ENCODE measurements around the gene KIAA0586. TPM values are rescaled to one million over a fixed set of nuclear protein-coding genes. Genes with fewer than 3 reads are reported as not detected.

The KIAA0586 gene
- total and polyA plus RNA-seq, 2 of the 13 experiments (the other 11 are each of a cell fraction or from before 2014, with no cell fraction given), result 12.6 to 25.2 TPM

- H3K79me2 ChIP-seq (ENCODE audit: insufficient read depth, low read length), result no peaks in the 10 kb centered on the region
- H3K4me3 ChIP-seq (replicated peaks in 1 of 3; ENCODE audit: insufficient read depth in 1 of 3, low read depth in 2 of 3, low read length in 3 of 3), result no peak overlapping the region
- intact Hi-C loops (cut with micrococcal nuclease; ENCODE audit: unreplicated experiment), result no loop called here
- no peak overlapping the region for H2AFZ ChIP-seq (ENCODE audit: low read length)
- H3K27ac ChIP-seq (ENCODE audit: extremely low read length, insufficient read depth, low read length), result no peak overlapping the region
- no peak overlapping the region for H3K4me2 ChIP-seq (ENCODE audit: low read depth, low read length)
- no peaks in the 10 kb centered on the region for H3K9me3 ChIP-seq (ENCODE audit: low read length)
- ChIA-PET POLR2A (no interaction called here), CTCF (ENCODE audit: low intra/inter-chr PET ratio, low total read pairs) (no interaction called here)
- TF ChIP-seq ARNT2 (CRISPR knock-in tag; IDR thresholded peaks at IDR 0.05; ENCODE audit: low read depth) (no peak), ZNF230 (CRISPR knock-in tag; IDR thresholded peaks at IDR 0.05) (no peak)
- no peak for FAIRE-seq
- ATAC-seq, result no peak
- peaks cover 3 to 19% of the 10 kb centered on the region in 2 experiments; a peak in 2 of 5 replicates for H3K36me3 ChIP-seq (replicated peaks in 1 of 2; ENCODE audit: control insufficient read depth in 1 of 2, insufficient read depth in 2 of 2, low read length in 2 of 2)
- H3K27me3 ChIP-seq (ENCODE audit: control insufficient read depth in 1 of 2, insufficient read depth in 2 of 2, low read length in 2 of 2), result no peaks in the 10 kb centered on the region
- WGBS (ENCODE audit: low lambda C conversion rate), result 86% methylated on average over 9 of the region's 9 CpGs
- H3K4me1 ChIP-seq (ENCODE audit: insufficient read depth, low read length), result no peaks in the 10 kb centered on the region
- BruUV-seq (replicated peaks), result no TSS peak
- no peaks in the 10 kb centered on the region for H4K20me1 ChIP-seq (ENCODE audit: insufficient read depth, low read length)
- in situ Hi-C loops (cut with HindIII; ENCODE audit: extremely low pct_ligation_motif_present, low pct_unique_long_range_greater_than_20kb), result no loop called here
- DNase-seq (ENCODE audit: low spot score), result no peak
- H3K9ac ChIP-seq (ENCODE audit: insufficient read depth, low read depth, low read length), result no peak overlapping the region
Measured at GRCh38 chr14:58455593-58456265, 28.2 kb downstream of the KIAA0586 start.

GRCh38 chr14:58460772-58461171, 33.3 kb downstream of the KIAA0586 start:
- DNase-seq (ENCODE audit: low spot score) (no peak), FAIRE-seq (no peak)
- no peak for TF ChIP-seq MYC (CRISPR knock-in tag; IDR thresholded peaks at IDR 0.05; ENCODE audit: borderline replicate concordance)
- TF ChIP-seq ZNF510 (CRISPR knock-in tag; IDR thresholded peaks at IDR 0.05; ENCODE audit: low read depth), result no peak
- TF ChIP-seq ZNF558 (CRISPR knock-in tag; IDR thresholded peaks at IDR 0.05; ENCODE audit: borderline replicate concordance), result no peak
- no peak for TF ChIP-seq NRL (CRISPR knock-in tag; IDR thresholded peaks at IDR 0.05; ENCODE audit: borderline replicate concordance)
- TF ChIP-seq ZNF616 (CRISPR knock-in tag; IDR thresholded peaks at IDR 0.05; ENCODE audit: low read depth), result no peak
- TF ChIP-seq ZNF841 (CRISPR knock-in tag; IDR thresholded peaks at IDR 0.05; ENCODE audit: borderline replicate concordance), result no peak
- TF ChIP-seq SRSF1 (optimal IDR thresholded peaks at IDR 0.05; ENCODE audit: low read depth, low read length), result no peak
- no peak for TF ChIP-seq EED (CRISPR knock-in tag; IDR thresholded peaks at IDR 0.05)
- TF ChIP-seq NCOA2 (CRISPR knock-in tag; IDR thresholded peaks at IDR 0.05), result no peak
- no peak for TF ChIP-seq MIXL1 (CRISPR knock-in tag; IDR thresholded peaks at IDR 0.05)
- TF ChIP-seq NCOA5 (CRISPR knock-in tag; IDR thresholded peaks at IDR 0.05), result no peak
- no peak for TF ChIP-seq ZBTB1 (CRISPR knock-in tag; IDR thresholded peaks at IDR 0.05; ENCODE audit: borderline replicate concordance)
- no peak for TF ChIP-seq ZNF24 (IDR thresholded peaks at IDR 0.05)
- no peak for TF ChIP-seq ZBTB34 (CRISPR knock-in tag; IDR thresholded peaks at IDR 0.05)
- no peak for TF ChIP-seq RFXAP (CRISPR knock-in tag; IDR thresholded peaks at IDR 0.05; ENCODE audit: borderline replicate concordance)
- TF ChIP-seq HDAC6 (IDR thresholded peaks at IDR 0.05; ENCODE audit: low read depth, low read length), result no peak

More at GRCh38 chr14:58460772-58461171, 33.3 kb downstream of the KIAA0586 start:
- in situ Hi-C loops (cut with HindIII; ENCODE audit: extremely low pct_ligation_motif_present, low pct_unique_long_range_greater_than_20kb), result no loop called here
- H3K27me3 ChIP-seq (ENCODE audit: control insufficient read depth in 1 of 2, insufficient read depth in 2 of 2, low read length in 2 of 2), result no peaks in the 10 kb centered on the region
- H3K9ac ChIP-seq (ENCODE audit: insufficient read depth, low read depth, low read length), result no peak overlapping the region
- no peak overlapping the region for H3K4me2 ChIP-seq (ENCODE audit: low read depth, low read length)
- peaks cover 5% of the 10 kb centered on the region; the same call in 1 of the 2 replicates for H3K4me1 ChIP-seq (ENCODE audit: insufficient read depth, low read length)
- H4K20me1 ChIP-seq (ENCODE audit: insufficient read depth, low read length), result no peaks in the 10 kb centered on the region
- peaks cover 8 to 28% of the 10 kb centered on the region in 2 experiments; a peak in 4 of 5 replicates for H3K36me3 ChIP-seq (replicated peaks in 1 of 2; ENCODE audit: control insufficient read depth in 1 of 2, insufficient read depth in 2 of 2, low read length in 2 of 2)
- no peak overlapping the region for H3K4me3 ChIP-seq (replicated peaks in 1 of 3; ENCODE audit: insufficient read depth in 1 of 3, low read depth in 2 of 3, low read length in 3 of 3)
- no peak overlapping the region for H2AFZ ChIP-seq (ENCODE audit: low read length)
- no peaks in the 10 kb centered on the region for H3K9me3 ChIP-seq (ENCODE audit: low read length)
- no peak for ATAC-seq
- ChIA-PET CTCF (ENCODE audit: low intra/inter-chr PET ratio, low total read pairs) (no interaction called here), POLR2A (no interaction called here)
- intact Hi-C loops (cut with micrococcal nuclease; ENCODE audit: unreplicated experiment), result no loop called here
- 97% methylated on average over 2 of the region's 2 CpGs for WGBS (ENCODE audit: low lambda C conversion rate)
- H3K79me2 ChIP-seq (ENCODE audit: insufficient read depth, low read length), result no peaks in the 10 kb centered on the region
- H3K27ac ChIP-seq (ENCODE audit: extremely low read length, insufficient read depth, low read length), result no peak overlapping the region
- no TSS peak for BruUV-seq (replicated peaks)

Data from HepG2 (cell line).